DOHH2 (cell line): Measurements from ENCODE around the gene TMPRSS11E.
"Not testable (repeated sequence)": the region's sequence is repeated elsewhere in the genome, so short reads cannot be mapped to it uniquely, and the experiment has no call there.

ENCODE experiments used
- H3F3A ChIP-seq: fragments of 200-600 bp; sonication (generic), shearing (Covaris generic); 2 replicates; pipeline ENCODE4 v1.6.0; 2016; ENCODE audit warnings: antibody characterized with exemption, mild to moderate bottlenecking; ENCODE audit not compliant: control insufficient read depth, insufficient read depth
- H3K27ac ChIP-seq: fragments of 200-600 bp; sonication (generic); 2 replicates; pipeline ENCODE4 v1.5.1; 2014; ENCODE audit warnings: low read depth, mild to moderate bottlenecking, low read length, moderate library complexity
- H3K27me3 ChIP-seq: fragments of 200-600 bp; sonication (generic); 2 replicates; pipeline ENCODE4 v1.6.1; 2014; ENCODE audit warnings: mild to moderate bottlenecking, low read length, mixed read lengths; ENCODE audit not compliant: control insufficient read depth
- H3K36me3 ChIP-seq: fragments of 200-600 bp; sonication (generic); 2 replicates; pipeline ENCODE4 v1.6.1; 2014; ENCODE audit warnings: mild to moderate bottlenecking, low read length, moderate library complexity, mixed read lengths; ENCODE audit not compliant: control insufficient read depth
- H3K4me1 ChIP-seq: fragments of 200-600 bp; sonication (generic); 2 replicates; pipeline ENCODE4 v1.6.1; 2014; ENCODE audit warnings: mild to moderate bottlenecking, low read length, mixed read lengths; ENCODE audit not compliant: control insufficient read depth
- H3K4me2 ChIP-seq: fragments of 200-600 bp; sonication (generic); 2 replicates; pipeline ENCODE4 v1.6.0; 2014; ENCODE audit warnings: mild to moderate bottlenecking, low read length, moderate library complexity
- H3K4me3 ChIP-seq: fragments of 200-600 bp; sonication (generic); 2 replicates; pipeline ENCODE4 v1.5.1; 2014; ENCODE audit warnings: mild to moderate bottlenecking, low read length, mixed read lengths
- H3K79me2 ChIP-seq: fragments of 200-600 bp; sonication (generic); 2 replicates; pipeline ENCODE4 v1.6.1; 2014; ENCODE audit warnings: mild to moderate bottlenecking, low read length, mixed read lengths; ENCODE audit not compliant: control insufficient read depth
- H3K9me2 ChIP-seq: fragments of 200-600 bp; sonication (generic); replicated peaks from 2 replicates; pipeline ENCODE4 v1.6.1; 2014; ENCODE audit warnings: mild to moderate bottlenecking, low read length, mixed read lengths; ENCODE audit not compliant: control insufficient read depth
- H3K9me3 ChIP-seq: fragments of 200-600 bp; sonication (generic); 2 replicates; pipeline ENCODE4 v1.6.1; 2014; ENCODE audit warnings: antibody characterized with exemption, low read length, mixed read lengths; ENCODE audit not compliant: control insufficient read depth, insufficient read depth
- H4K20me1 ChIP-seq: fragments of 200-600 bp; sonication (generic); 2 replicates; pipeline ENCODE4 v1.6.0; 2014; ENCODE audit warnings: low read depth, mild to moderate bottlenecking, antibody characterized with exemption, low read length, moderate library complexity; ENCODE audit not compliant: control insufficient read depth, insufficient read depth
- CTCF ChIP-seq: fragments of 200-600 bp; sonication (generic); IDR thresholded peaks from one replicate; pipeline ENCODE4 v1.5.1; 2014; ENCODE audit warnings: antibody characterized with exemption, mild to moderate bottlenecking, low read depth, low read length; ENCODE audit not compliant: poor library complexity, severe bottlenecking
- EZH2phosphoT487 ChIP-seq: fragments of 200-600 bp; sonication (generic); IDR thresholded peaks from 2 replicates; pipeline ENCODE4 v1.6.1; 2017; ENCODE audit warnings: borderline replicate concordance, mild to moderate bottlenecking, antibody characterized with exemption, low read length, moderate library complexity, mixed read lengths

TMPRSS11E gene

GRCh38 chr4:68404153-68404552 is 43.1 kb upstream of the TMPRSS11E start:
- no peak for TF ChIP-seq EZH2phosphoT487
- TF ChIP-seq CTCF = no peak
- Histone ChIP-seq H3K27me3 (no peaks in the 10 kb centered on the region), H3K4me2 (no peak overlapping the region)

GRCh38 chr4:68405718-68406478 is 41.4 kb upstream of the TMPRSS11E start:
- not testable (repeated sequence) for H3K27ac ChIP-seq, H3K9me3 ChIP-seq, H3K79me2 ChIP-seq, H3F3A ChIP-seq, H3K36me3 ChIP-seq, H3K27me3 ChIP-seq, H3K9me2 ChIP-seq, H3K4me2 ChIP-seq, H3K4me3 ChIP-seq, H4K20me1 ChIP-seq, H3K4me1 ChIP-seq

More at GRCh38 chr4:68404153-68404552, 43.1 kb upstream of the TMPRSS11E start:
- Histone ChIP-seq H3K4me1 (no peaks in the 10 kb centered on the region), H3F3A (no peaks in the 10 kb centered on the region), H3K9me3 (no peaks in the 10 kb centered on the region), H4K20me1 (no peaks in the 10 kb centered on the region), H3K4me3 (no peak overlapping the region), H3K79me2 (no peaks in the 10 kb centered on the region), H3K9me2 (no peaks in the 10 kb centered on the region), H3K36me3 (no peaks in the 10 kb centered on the region), H3K27ac (no peak overlapping the region)

GRCh38 chr4:68406479-68406859 is 40.8 kb upstream of the TMPRSS11E start:
- Histone ChIP-seq H3F3A (no peaks in the 10 kb centered on the region), H3K27me3 (no peaks in the 10 kb centered on the region), H3K36me3 (no peaks in the 10 kb centered on the region), H3K4me3 (no peak overlapping the region), H3K4me1 (no peaks in the 10 kb centered on the region), H3K9me2 (no peaks in the 10 kb centered on the region), H3K4me2 (no peak overlapping the region), H3K27ac (no peak overlapping the region), H3K79me2 (no peaks in the 10 kb centered on the region), H4K20me1 (no peaks in the 10 kb centered on the region), H3K9me3 (no peaks in the 10 kb centered on the region)
- TF ChIP-seq EZH2phosphoT487 (no peak), CTCF (no peak)

- not testable (repeated sequence) for H3K9me3 ChIP-seq, H3K4me1 ChIP-seq, H3K27me3 ChIP-seq, H3K4me3 ChIP-seq, H3K4me2 ChIP-seq, H3K79me2 ChIP-seq, H3F3A ChIP-seq, H3K36me3 ChIP-seq, H3K27ac ChIP-seq, H4K20me1 ChIP-seq, H3K9me2 ChIP-seq
Observed at GRCh38 chr4:68407015-68407867, 40.0 kb upstream of the TMPRSS11E start.
